MV-4-11 (cell line): ENCODE measurements around the gene HSPA1L.

Source experiments
- DNase-seq: peaks from one replicate; lab custom pipeline; 2025; lab: John Stamatoyannopoulos, UW

Gene HSPA1L

DNA sequence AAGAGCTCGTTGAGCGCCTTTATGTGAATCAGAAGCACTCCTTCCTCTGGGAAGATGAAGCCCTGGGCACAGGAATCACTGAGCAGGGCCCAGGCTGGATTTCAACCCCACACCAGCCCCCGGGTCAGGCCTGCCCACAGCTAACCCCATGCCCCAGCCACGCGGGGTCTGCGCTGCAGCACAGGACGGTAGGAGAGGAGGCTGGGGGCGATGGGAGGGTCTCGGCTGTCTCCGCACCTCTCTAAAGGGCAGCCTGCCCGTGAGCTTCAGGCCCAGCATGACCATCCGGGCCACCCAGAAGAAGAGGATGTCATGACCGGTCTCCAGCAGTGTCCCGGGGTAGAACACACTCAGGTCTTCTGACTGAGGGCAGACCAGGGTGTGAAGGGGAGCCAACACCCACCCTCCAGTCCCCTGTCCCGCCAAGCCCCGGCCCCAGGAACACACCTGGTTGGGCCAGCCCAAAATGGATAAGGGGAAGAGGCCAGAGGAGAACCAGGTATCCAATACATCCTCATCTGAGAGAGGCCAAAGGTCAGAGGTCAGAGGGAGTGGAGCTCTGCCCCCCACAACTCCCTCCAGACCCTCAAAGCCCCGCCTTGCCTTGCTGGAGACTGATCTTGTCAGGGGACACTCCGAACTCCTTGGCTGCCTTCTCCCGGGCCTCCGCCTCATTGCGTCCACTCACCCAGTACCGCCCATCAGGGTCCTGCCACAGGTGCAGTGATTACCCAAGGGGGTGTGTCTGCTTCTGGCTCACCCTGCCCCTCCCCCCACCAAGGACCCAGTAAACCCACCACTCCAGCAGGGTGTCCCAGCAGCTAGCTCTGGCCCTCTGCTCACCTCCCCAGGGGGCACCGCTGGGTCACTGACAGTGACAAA lies 33.6 kb downstream of the HSPA1L start:
- no peak for DNase-seq

DNA sequence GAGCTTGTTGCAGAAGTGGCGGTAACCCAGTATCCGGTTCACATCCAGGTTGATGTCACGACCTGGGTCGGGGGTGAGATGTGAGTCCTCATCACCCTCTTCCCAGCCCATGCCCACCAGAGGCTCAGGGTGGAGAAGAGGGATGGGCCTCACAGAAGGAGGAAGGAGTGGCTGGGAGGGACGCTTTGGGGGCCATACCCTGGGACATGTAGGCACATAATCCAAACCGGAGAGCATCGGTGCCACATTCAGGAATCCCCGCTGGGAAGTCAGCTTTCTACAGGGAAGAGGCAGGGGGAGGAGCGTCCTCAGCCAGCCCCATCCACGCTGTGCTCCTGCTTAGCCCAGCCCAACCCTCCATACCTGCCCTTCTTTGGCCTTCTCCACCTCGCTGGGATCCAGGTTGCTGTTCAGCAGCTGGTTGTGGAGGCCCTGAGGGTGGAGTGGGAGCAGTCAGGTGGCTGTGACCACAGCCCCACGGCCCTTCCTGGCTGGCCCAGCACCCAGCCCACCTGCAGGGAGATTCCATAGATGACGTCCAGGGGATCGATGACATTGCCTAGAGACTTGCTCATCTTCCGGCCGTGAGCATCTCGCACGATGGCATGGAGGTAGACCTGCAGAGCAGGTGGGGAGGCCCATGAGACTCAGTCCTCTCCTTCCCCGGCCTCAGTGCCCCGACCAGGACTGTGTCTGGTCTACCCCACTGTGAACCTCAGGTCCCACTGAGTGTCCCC lies 34.4 kb downstream of the HSPA1L start:
- no peak for DNase-seq

DNA sequence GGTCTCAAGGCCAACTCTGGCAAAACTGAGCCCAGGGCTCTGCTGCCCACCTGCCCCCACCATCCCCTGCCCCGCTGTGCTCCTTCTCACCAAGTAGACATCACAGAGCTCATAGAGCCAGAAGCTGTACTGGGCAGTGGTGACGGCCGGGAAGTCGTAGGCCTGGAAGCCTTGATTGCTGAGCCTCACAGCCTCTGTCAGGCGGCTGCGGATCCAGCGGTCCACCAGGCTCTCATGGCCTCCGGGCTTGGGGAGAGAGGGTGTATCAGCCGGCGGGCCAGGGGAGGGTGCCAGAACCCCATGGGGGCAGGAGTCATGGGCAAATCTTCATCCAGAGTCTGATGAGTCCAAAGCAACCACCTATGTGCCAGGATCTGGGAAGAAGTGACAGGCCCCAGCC lies 35.2 kb downstream of the HSPA1L start:
- DNase-seq: no peak

DNA sequence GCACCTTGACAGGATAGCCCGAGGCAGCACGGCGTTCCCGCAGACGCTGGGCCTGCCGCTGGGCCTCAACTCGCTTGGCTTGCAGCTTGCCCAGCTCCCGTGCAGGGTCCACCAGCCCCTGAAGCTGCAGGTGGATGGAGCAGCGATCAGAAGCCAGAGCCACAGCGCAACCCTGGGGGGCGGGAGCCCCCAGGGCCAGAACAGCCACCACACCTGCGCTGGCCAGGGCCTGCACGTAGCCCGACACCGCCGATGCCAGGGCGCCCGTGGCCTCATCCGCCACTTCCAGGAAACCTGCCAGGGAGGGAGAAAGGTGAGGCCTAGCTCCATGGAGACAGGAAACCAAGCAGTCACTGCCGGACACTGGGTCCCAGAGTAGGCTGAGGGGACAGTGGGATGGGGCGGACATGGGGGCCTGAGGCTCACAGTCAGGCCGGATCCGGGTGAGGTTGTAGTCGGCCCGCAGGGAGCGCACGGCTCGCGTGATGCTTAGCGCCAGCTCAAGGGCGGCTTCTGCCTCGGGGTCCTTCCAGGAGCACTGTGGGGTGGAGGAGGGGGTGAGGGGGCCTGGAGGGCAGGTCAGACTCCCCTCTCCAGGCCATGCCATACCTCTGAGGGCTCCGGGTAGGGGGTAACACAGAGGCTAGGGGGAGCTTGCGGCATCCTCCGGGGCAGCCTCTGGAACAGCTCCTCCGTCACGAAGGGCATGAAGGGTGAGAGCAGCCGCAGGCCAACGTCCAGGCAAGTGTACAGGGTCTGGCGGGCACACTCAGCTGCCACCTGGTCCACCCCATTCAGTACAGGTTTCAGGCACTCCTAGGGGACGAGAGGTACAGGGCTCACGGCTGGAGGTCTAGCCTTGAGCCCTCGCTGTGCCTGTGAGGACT lies 35.8 kb downstream of the HSPA1L start:
- no peak for DNase-seq

DNA sequence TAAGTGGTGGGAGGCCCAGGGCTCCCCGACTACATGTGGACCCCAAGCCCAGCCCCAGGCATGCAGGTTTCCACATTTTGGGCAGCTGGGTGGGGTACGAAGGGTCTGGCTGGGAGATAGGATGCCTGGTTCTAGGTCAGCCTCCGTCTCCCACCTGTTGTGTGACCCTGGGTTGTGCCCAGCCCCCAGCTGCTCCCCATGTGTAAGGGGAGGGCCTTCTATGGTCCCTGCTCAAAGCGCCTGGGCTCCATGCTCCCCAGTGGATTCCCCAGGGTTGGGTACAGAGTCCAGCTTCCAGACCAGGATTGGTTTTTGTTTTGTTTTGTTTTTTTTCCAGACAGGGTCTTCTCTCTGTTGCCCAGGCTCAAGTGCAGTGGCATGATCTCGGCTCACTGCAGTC lies 36.9 kb downstream of the HSPA1L start:
- no peak for DNase-seq

DNA sequence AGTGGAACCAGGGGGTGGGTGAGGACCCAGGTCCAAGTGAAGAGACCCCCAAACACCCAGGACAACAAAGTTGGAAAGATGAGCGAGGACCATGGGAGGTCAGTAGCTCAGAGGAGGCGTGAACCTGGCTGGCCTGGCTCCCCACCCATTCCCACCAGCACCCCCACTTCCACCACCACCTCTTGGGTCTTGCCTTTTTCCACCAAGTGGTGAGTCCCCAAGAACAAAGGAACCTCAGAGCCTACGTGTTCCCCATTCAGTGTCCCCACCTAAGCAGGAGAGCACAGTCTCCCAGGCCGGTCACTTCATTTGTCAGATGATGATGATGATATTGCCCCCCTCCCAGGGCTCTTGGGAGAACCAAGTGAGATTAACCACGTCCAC lies 37.4 kb downstream of the HSPA1L start:
- DNase-seq: no peak

DNA sequence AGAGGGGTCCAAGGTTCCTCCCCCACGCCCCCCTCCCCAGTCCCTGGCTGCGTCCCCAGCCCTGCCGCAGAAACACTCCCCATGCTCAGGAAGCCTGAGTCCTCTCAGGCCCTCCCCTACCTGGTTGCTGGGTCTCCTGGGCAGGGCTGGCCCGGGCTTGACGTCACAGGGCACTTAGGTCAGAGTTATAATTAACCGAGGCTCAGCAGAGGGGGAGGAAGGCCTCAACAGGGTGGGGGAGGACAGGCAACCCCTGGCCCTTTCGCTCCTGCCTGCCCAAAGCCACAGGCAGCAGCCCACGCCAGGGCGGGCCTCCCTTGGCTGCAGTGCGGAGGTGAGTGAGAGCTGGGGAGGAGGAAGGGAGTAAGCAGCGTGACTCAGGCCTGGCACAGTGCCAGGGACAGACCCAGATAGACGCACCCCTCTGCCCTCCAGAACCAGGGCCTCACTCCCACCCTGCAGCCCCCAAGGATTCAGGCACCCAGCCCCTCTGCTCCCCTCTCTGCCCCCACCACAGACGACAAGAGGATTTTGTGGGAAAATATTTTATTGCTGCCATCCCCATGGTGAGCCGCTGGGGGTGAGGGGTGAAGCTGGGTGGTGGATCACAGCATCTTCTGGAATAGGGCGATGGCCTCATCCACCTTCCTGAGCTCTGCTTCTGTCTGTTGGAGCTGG lies 38.0 kb downstream of the HSPA1L start, which contains the start of gene VWA7:
VWA7 (minus strand) TSS at position 340 of the 678 bp plus-strand sequence. CDS start 549 bp downstream, outside the sequence.
- DNase-seq: peak; percentile 79

DNA sequence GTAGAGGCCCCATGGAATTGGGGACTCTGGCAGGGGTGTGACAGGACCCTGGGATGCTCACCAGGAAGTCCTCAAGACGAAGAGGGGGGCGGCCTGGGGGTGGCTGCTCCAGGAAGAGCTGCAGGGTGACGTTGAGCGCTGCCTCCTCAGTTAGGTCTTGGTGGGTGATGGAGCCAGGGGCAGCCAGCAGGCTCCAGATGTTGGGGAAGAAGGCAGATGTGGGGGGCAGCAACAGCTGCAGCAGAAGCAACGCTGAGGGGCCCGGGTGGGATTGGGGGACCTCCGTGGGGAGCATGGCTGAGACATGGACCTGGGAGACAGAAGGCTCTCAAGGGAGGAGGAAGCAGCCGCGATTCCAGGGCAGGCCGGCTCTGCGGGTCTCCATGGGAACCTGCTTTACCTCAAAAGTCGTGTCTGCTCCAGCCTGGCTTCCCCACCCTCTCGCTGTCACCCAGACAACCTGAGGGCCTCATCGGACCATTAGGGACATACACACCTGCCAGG lies 38.5 kb downstream of the HSPA1L start:
- no peak for DNase-seq

DNA sequence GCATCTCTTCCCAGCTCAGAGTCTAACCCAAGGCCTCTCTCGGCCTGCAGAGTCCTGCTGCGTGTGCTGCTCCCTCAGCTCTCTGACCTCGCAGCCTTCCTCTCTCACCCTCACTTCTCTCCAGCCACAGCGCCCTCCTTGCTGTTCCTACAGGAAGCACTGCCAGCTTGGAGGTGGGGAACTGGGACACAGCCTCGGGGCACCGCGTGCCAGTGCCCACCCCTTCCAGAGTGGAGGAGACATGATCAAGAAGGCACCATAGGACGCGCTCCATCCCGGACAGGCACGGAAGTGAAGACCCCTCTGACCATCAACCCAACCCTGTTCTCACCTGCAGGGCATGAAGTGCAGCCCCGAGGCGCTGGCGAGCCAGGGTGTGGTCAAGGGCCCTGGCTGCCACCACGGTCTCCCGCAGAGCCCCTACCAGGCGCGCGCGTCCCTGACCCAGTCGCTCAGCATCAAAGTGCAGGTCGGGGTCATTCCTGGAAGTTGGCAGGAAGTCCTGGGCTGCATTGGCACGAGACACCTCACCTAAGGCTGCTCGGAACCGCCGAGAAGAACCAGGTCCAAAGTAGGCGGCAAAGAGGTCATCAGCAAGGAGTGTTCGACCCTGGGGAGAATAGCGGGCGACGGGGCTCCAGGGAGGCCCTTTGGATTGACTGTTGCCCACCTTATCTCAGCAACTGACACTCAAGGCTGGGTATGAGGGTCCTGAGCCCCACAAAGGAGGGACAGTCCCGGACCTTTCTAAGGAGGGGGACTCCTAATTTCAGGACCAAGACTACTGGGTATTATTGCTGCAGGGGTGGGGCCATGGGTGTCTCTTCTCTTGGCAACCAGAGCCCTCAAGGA lies 39.2 kb downstream of the HSPA1L start:
- DNase-seq: no peak

DNA sequence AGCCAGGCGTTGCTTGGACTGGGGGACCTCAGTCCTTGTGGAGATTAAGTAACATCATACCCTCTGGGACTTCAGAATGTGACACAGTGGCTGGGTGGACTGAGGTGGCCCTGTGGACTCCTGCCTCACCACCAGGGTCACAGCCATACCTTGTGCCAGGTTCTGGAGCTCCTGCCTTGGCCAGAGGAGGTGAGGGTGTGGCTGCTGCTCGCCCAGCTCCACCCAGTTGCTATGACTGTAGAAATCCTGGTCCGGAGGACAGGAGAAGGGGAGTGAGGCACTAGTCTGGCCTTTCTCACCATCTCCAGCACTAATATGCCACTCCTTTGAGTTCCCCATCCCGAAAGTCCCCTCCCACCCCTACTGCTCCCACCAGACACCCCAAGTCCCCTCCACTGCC lies 39.9 kb downstream of the HSPA1L start:
- no peak for DNase-seq

DNA sequence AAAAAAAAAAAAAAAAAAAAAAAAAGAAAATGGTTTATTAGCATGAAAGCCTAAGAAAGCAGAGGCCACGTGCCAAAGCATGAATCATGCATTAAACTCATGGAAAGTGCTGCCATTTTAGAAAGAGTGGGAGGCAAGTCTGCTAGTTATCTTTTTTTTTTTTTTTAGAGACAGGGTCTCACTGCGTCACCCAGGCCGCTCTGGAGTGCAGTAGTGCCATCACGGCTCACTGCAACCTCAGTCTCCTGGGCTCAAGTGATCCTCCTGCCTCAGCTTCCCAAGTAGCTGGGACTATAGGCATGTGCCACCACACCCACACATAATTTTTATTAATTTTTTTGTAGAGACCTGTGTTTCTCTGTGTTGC lies 43.1 kb downstream of the HSPA1L start:
- no peak for DNase-seq

DNA sequence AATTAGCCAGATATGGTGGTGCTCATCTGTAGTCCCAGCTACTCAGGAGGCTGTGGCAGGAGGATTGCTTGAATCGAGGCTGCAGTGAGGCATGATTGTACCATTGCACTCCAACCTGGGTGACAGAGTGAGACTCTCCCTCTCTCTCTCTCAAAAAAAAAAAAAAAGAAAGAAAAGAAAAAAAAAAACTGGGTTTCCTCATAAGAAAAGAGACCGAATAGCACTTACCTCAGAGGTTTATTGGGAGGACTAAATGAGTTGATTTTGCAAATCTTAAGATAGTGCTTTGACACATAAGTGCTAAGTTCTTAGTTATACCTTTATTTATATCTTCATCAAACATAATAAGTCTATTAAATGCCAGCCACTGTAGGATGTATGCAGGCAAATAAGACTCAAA lies 44.2 kb downstream of the HSPA1L start:
- no peak for DNase-seq

DNA sequence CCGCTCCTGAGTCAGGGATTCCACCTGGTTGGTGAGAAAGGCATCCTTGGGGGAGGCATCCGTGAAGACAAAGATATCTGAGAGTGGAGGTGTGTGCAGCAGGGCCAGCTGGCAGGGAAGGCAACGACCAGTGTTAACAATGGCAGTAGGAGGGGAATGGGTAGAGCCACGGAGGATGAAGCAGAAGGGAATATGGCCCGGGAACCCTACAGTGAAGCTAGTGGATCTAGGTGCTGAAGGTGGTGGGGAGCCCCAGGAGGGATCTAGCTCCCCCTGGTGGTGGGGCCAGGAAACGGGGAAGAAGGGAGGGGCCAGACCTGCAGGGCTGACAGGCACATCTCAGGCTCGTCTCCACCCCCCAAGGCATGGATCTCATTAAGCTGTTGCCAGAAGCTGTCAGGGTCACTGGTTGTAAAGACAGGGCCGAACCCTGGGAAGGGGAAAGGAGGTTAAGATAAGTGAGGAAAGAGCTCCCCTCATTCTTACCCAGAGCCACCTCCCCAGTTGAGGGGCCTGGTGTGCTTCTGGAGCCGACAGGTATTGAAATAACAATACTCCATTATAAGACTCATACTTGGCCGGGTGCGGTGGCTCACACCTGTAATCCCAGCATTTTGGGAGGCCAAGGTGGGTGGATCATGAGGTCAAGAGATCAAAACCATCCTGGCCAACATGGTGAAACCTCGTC lies 45.3 kb downstream of the HSPA1L start:
- peak; percentile 70 for DNase-seq

DNA sequence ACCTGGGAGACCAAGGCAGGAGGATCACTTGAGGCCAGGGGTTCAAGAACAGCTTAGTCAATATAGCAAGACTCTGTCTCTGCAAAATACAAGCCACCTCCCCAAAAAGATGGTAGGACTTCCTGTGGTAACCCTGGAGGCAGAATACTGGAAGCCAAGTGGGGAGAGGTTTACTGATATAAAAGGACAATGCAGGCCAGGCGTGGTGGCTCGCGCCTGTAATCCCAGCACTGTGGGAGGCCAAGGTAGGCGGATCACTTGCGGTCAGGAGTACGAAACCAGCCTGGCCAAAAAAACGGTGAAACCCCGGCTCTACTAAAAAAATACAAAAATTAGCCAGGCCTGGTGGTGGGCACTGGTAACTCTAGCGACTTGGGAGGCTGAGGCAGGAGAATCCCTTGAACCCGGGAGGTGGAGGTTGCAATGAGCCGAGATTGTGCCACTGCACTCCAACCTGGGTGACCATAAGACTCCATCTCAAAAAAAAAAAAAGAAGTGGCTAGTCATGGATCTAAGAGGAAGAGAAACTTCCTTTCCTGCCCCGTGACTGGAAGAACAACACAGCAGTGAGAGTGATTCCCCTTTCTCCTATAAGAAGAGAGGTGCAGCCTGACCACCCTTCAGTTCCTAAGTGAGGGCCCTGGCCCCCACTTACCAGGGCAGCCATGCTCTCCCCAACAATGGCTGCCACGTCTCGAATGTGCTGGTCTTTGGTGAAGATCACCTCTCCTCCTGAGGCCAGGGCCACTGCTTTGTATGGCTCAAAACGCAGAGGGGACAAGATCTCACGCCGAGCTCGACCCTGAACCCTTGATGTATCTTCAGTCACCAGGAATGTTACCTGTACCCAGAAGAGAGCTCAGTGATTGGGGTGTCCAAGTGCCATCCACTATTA lies 46.5 kb downstream of the HSPA1L start:
- peak; percentile 84 for DNase-seq

DNA sequence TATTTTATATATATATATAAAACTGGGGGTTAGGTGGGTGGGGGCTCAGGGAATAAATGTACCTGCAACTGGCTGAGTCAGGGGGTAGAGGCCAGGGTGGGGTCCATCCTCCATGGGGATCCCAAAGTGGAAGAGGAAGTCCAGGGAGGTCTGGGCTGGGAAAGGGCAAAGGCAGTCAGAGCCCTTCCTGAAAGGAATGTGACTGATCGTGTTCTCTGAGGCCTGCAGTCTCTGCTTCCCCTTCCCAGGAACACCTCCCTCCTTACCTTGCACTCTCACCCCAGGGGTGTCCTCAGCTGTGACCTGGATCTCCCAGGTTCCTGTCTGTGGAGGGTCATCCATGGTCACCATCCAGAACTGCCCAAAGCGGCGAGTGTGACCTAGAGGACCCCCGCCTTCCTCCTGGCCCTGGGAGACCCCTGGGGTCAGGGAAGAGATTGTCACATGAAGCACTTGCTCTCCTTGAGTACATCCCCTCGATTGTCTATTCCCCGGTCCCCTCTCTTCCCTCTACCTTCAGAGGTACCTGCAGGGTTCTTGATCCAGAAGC lies 47.9 kb downstream of the HSPA1L start:
- DNase-seq: no peak

DNA sequence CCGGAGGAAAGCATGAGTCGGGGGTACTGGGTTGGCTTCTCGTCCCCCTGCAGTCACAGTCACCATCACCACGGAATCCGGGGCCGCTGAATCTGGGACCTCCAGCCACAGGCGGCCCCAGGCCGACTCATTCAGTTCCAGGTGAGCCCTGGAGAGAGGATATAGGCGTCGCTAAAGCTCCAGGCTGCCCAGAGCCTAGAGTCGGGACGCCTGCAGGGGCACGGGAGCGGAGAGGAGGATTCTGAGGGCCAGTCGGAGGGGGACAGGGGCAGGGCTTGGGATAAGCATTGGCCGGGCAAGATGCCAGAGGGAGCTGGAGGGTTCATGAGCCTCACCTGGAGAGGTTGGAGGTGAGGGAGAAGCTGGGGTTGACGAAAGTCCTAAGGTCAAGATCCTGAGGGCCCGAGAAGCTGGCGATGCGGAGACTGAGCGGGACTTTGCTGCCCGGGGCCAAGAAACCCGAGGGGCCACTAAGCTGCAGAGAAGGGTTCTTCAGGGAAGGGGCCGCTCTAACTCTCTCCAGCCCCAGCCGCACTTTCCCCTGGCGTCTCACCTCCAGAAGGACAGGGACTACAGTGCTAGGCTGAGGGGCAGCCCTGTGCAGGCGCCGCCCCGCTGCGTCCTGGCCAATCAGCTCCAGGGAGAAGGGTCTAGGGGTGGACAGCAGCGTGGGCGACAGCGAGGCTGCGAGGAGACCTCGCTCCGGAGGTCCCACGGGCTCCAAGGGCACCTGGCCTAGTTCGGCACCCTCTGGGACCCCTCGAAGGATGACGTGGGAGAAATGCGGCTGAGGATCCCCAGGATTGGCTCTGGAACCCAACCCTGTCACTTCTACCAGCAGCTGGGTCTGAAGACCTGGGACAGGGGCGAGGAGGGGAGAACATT lies 48.9 kb downstream of the HSPA1L start:
- DNase-seq: no peak

DNA sequence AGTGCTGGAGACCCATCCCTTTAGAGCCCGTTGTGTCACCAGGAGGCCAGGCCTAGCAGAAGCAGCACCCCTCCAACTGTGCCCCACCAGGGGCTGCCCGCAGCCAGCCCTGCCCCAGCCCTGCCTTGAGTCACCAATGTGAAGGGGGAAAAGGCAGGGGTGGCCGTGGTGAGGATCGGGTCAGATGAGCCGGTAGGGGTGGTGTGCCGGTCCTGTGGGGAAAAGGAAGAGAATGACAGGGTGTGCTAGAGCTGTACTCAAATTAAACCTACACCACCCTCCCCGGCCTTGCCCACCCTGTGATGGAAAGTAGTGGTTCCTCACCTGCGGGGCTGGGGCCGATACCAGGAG lies 49.5 kb downstream of the HSPA1L start:
- no peak for DNase-seq

DNA sequence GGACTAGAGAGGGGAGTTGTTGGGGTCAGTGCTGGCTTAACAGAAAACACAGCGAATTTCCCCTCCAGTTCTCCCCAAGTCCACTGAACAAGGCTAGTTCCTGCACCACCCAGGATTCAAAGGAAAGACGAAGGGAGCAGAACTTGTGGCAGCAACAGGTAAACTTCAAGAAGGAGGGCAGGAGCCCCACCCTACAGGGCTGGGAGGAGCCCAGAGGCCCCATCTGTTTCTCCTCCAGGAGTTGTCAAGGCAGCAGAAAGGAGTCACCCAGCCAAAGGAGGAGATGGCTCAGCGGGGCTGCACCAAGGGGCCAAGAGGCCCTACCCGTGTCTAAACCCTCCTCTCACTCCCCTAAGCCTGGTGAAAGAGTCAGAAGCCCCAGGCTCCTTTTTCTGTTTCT lies 50.9 kb downstream of the HSPA1L start:
- no peak for DNase-seq
